ENCODE results near the gene CADPS2.

GRCh38 chr7:122343601-122344302, 542.5 kb downstream of the CADPS2 start:
- TF ChIP-seq, protein P1, sequence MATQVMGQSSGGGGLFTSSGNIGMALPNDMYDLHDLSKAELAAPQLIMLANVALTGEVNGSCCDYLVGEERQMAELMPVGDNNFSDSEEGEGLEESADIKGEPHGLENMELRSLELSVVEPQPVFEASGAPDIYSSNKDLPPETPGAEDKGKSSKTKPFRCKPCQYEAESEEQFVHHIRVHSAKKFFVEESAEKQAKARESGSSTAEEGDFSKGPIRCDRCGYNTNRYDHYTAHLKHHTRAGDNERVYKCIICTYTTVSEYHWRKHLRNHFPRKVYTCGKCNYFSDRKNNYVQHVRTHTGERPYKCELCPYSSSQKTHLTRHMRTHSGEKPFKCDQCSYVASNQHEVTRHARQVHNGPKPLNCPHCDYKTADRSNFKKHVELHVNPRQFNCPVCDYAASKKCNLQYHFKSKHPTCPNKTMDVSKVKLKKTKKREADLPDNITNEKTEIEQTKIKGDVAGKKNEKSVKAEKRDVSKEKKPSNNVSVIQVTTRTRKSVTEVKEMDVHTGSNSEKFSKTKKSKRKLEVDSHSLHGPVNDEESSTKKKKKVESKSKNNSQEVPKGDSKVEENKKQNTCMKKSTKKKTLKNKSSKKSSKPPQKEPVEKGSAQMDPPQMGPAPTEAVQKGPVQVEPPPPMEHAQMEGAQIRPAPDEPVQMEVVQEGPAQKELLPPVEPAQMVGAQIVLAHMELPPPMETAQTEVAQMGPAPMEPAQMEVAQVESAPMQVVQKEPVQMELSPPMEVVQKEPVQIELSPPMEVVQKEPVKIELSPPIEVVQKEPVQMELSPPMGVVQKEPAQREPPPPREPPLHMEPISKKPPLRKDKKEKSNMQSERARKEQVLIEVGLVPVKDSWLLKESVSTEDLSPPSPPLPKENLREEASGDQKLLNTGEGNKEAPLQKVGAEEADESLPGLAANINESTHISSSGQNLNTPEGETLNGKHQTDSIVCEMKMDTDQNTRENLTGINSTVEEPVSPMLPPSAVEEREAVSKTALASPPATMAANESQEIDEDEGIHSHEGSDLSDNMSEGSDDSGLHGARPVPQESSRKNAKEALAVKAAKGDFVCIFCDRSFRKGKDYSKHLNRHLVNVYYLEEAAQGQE (IDR thresholded peaks at IDR 0.05; ENCODE audit: insufficient read depth in 1 of 2, low read depth in 2 of 2, low read length in 2 of 2): no peak
- TF ChIP-seq POLR2AphosphoS5 (IDR thresholded peaks at IDR 0.05; ENCODE audit: low read depth, low read length): no peak
- TF ChIP-seq TAF1 (IDR thresholded peaks at IDR 0.05; ENCODE audit: borderline replicate concordance, insufficient read depth, low read length): no peak
- no peak for TF ChIP-seq SIN3A (IDR thresholded peaks at IDR 0.05; ENCODE audit: borderline replicate concordance, insufficient read depth, low read length)

Data from PFSK-1 (cell line).